K562 (cell line): Measurements from ENCODE around the gene KBTBD4. TPM values are rescaled to one million over a fixed set of nuclear protein-coding genes. Genes with fewer than 3 reads are reported as not detected.

ENCODE experiments used
- ATF1 ChIP-seq, 2 experiments: fragments of 450-650 bp in 1 of 2; IDR thresholded peaks; 2 replicates each; pipeline ENCODE4 v1.6.1; 2016; ENCODE audit warnings: missing compliant biosample characterization in 1 of 2, missing genetic modification characterization in 1 of 2
- HMGN3 ChIP-seq: IDR thresholded peaks from 2 replicates; pipeline ENCODE4 v1.6.1; 2011; ENCODE audit warnings: borderline replicate concordance, low read depth, mild to moderate bottlenecking, mixed read lengths, low read length; ENCODE audit not compliant: insufficient read length; ENCODE audit errors: extremely low read depth
- HNRNPL ChIP-seq: fragments of 200-400 bp; formaldehyde crosslinking; IDR thresholded peaks from 2 replicates; pipeline ENCODE4 v1.6.1; 2017; ENCODE audit warnings: low read depth, mild to moderate bottlenecking, low read length
- NCOA4 ChIP-seq: fragments of 450-650 bp; IDR thresholded peaks from 2 replicates; pipeline ENCODE4 v1.6.1; 2018; ENCODE audit warnings: mild to moderate bottlenecking; ENCODE audit not compliant: partially characterized antibody
- NFYB ChIP-seq: IDR thresholded peaks from 2 replicates; pipeline ENCODE4 v1.6.1; 2011; ENCODE audit warnings: mild to moderate bottlenecking, moderate library complexity; ENCODE audit not compliant: insufficient read length; ENCODE audit errors: extremely low read depth
- PTBP1 ChIP-seq: fragments of 200-400 bp; formaldehyde crosslinking; IDR thresholded peaks from 2 replicates; pipeline ENCODE4 v1.6.1; 2017; ENCODE audit warnings: low read depth, low read length
- RBM39 ChIP-seq: fragments of 200-400 bp; formaldehyde crosslinking; optimal IDR thresholded peaks from 2 replicates; pipeline ENCODE3; 2018; ENCODE audit warnings: low read depth, low read length
- SMAD4 ChIP-seq: fragments of 250-450 bp; sonication (Bioruptor Pico); conservative IDR thresholded peaks from 2 replicates; pipeline ENCODE4 v1.8.0; 2021; ENCODE audit warnings: inconsistent platforms, mild to moderate bottlenecking, moderate library complexity
- TAF9B ChIP-seq: fragments of 450-650 bp; IDR thresholded peaks from 2 replicates; pipeline ENCODE4 v1.6.1; 2018; ENCODE audit warnings: mild to moderate bottlenecking; ENCODE audit not compliant: partially characterized antibody
- polyA plus RNA-seq, 8 experiments: library from polyadenylated mRNA; depleted of rRNA in 4 of 8; stranded (reverse) in 5 of 8; unstranded in 3 of 8; fragments of >200 nt; fragmentation: Nextera tagmentation in 2 of 8; fragmentation: Illumina TruSeq in 1 of 8; extraction: Ambion mirVana in 2 of 8; extraction: Trizol in 1 of 8; gene quantifications; 2 replicates each; pipeline versions ENCODE4 v1.2.1 to v1.2.3, GENCODE V29; 2011 to 2014; ENCODE audit warnings: inconsistent platforms in 1 of 8, missing spikeins in 1 of 8
- total RNA-seq, 7 experiments: library from RNA; depleted of rRNA in 6 of 7; stranded (reverse); fragments of >200 nt in 6 of 7; fragmentation: Illumina TruSeq in 2 of 7; extraction: Trizol in 2 of 7; gene quantifications; 2 replicates each; pipeline versions ENCODE4 v1.2.1 to v1.2.3, GENCODE V29; 2011 to 2021; ENCODE audit warnings: low replicate concordance in 1 of 7
- TF ChIP-seq, protein P1 (sequence below): sonication (generic); formaldehyde crosslinking; IDR thresholded peaks from 2 replicates; pipeline ENCODE4 v1.8.0; 2023; ENCODE audit warnings: missing genetic modification reagents, mild to moderate bottlenecking, borderline replicate concordance

The KBTBD4 gene
- total and polyA plus RNA-seq, 9 of the 15 experiments (the other 6 are each of a cell fraction or from before 2014, with no cell fraction given), result 7.0 to 33.9 (median 13.3) TPM

GRCh38 chr11:47553406-47553743, 25.4 kb downstream of the KBTBD4 start (continued):
- TF ChIP-seq, protein P1, sequence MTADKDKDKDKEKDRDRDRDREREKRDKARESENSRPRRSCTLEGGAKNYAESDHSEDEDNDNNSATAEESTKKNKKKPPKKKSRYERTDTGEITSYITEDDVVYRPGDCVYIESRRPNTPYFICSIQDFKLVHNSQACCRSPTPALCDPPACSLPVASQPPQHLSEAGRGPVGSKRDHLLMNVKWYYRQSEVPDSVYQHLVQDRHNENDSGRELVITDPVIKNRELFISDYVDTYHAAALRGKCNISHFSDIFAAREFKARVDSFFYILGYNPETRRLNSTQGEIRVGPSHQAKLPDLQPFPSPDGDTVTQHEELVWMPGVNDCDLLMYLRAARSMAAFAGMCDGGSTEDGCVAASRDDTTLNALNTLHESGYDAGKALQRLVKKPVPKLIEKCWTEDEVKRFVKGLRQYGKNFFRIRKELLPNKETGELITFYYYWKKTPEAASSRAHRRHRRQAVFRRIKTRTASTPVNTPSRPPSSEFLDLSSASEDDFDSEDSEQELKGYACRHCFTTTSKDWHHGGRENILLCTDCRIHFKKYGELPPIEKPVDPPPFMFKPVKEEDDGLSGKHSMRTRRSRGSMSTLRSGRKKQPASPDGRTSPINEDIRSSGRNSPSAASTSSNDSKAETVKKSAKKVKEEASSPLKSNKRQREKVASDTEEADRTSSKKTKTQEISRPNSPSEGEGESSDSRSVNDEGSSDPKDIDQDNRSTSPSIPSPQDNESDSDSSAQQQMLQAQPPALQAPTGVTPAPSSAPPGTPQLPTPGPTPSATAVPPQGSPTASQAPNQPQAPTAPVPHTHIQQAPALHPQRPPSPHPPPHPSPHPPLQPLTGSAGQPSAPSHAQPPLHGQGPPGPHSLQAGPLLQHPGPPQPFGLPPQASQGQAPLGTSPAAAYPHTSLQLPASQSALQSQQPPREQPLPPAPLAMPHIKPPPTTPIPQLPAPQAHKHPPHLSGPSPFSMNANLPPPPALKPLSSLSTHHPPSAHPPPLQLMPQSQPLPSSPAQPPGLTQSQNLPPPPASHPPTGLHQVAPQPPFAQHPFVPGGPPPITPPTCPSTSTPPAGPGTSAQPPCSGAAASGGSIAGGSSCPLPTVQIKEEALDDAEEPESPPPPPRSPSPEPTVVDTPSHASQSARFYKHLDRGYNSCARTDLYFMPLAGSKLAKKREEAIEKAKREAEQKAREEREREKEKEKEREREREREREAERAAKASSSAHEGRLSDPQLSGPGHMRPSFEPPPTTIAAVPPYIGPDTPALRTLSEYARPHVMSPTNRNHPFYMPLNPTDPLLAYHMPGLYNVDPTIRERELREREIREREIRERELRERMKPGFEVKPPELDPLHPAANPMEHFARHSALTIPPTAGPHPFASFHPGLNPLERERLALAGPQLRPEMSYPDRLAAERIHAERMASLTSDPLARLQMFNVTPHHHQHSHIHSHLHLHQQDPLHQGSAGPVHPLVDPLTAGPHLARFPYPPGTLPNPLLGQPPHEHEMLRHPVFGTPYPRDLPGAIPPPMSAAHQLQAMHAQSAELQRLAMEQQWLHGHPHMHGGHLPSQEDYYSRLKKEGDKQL (CRISPR knock-in tag), result no peak
- no peak for TF ChIP-seq HMGN3
- no peak for TF ChIP-seq NFYB
- TF ChIP-seq NCOA4, result no peak
- TF ChIP-seq RBM39, result peak; percentile 42
- TF ChIP-seq PTBP1, result no peak
- TF ChIP-seq SMAD4, result peak; percentile 11; the same call in 1 of the 2 replicates
- TF ChIP-seq TAF9B, result no peak
- 0 out of 2 replicates have a peak, but pooled peaks have one; percentile 10 for TF ChIP-seq HNRNPL
- TF ChIP-seq ATF1 (CRISPR knock-in tag; IDR thresholded peaks at IDR 0.05), result no peak
- TF ChIP-seq ATF1 (tag; IDR thresholded peaks at IDR 0.05), result peak; percentile 33; the same call in 1 of the 2 replicates
